ENCODE results near the gene SSBP4.
A peak's percentile ranks its signal among the peaks of the same experiment; 100 is the strongest.

Gene SSBP4

DNA sequence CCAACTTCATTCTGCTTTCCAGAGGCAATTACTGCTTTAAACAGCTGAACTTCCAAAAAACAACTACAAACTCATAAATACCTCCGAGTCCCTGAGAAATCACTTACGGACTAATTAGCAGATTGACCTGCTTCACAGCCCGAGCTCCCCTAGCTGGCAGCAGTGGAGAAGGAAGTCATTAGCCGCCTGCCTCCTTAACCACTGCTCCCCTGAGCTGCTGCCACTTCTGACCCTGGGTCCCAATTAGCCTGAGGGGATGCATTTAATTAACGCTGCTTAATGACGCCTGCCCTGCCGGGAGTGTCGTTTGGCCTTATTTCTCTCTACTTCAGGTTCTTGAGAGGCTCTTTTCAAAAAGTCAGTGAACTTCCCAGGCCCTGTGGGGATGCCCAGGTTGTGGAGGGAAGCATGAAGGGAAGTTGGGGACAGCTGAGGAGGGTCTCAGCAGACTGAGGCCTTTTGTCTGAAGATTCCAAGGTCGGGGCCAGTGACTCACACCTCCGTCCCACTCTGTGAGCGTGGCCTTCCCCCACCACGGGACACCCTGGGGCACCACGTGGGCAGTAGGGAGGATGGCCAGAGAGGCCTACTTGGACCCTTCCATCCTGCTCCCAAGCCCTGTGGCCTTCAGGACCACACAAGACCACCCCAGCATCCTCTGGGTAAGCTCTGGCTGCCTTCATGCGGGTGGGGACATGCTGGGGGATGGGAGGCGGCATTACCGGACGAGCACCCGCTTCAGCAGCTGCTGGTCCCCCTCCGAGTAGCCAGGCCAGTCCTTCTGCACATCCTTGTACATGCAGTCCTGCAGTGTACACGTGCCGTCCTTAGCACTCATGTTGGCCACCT is 38.5 kb downstream of the SSBP4 start:
- Histone ChIP-seq H3K4me3 (ENCODE audit: low read depth, low read length) (no peak overlapping the region), H3K9ac (ENCODE audit: low read length) (no peak overlapping the region), H3K18ac (ENCODE audit: low read length) (no peak overlapping the region), H3K14ac (ENCODE audit: low read length) (no peak overlapping the region), H3K4me2 (ENCODE audit: low read length) (no peak overlapping the region), H3K27me3 (ENCODE audit: insufficient read depth, low read length) (no peaks in the 10 kb centered on the region), H4K91ac (ENCODE audit: low read depth, low read length) (no peak overlapping the region), H2AFZ (ENCODE audit: insufficient read depth, low read length, poor library complexity) (no peak overlapping the region), H4K12ac (ENCODE audit: low read depth, low read length) (no peak overlapping the region), H2AK5ac (ENCODE audit: low read length) (no peak overlapping the region), H3K79me2 (ENCODE audit: control insufficient read depth, insufficient read depth, low read length, poor library complexity) (no peaks in the 10 kb centered on the region), H3K36me3 (ENCODE audit: control insufficient read depth in 1 of 2, insufficient read depth in 2 of 2, low read length in 2 of 2) (peaks cover 41 to 42% of the 10 kb centered on the region in 2 experiments), H3K23ac (ENCODE audit: low read length) (no peak overlapping the region), H3K4me1 (ENCODE audit: control insufficient read depth in 1 of 2, insufficient read depth in 2 of 2, low read length in 2 of 2) (peaks cover 22 to 23% of the 10 kb centered on the region in 2 experiments), H4K8ac (ENCODE audit: low read depth, low read length) (no peak overlapping the region), H3K79me1 (ENCODE audit: low read length) (peaks cover 13% of the 10 kb centered on the region), H3K27ac (ENCODE audit: low read depth, low read length) (no peak overlapping the region), H3K9me3 (ENCODE audit: insufficient read depth, low read depth, low read length) (no peaks in the 10 kb centered on the region), H2BK120ac (ENCODE audit: insufficient read depth, low read length, poor library complexity) (no peak overlapping the region), H3K4ac (ENCODE audit: low read depth, low read length) (no peak overlapping the region), H2BK12ac (ENCODE audit: low read length) (no peak overlapping the region), H2BK5ac (ENCODE audit: low read depth, low read length, poor library complexity) (no peak overlapping the region)
- no CpG with 5 or more reads among the region's 21 CpGs for WGBS (ENCODE audit: extremely low coverage, insufficient coverage, insufficient read length)
- DNase-seq: no peak

DNA sequence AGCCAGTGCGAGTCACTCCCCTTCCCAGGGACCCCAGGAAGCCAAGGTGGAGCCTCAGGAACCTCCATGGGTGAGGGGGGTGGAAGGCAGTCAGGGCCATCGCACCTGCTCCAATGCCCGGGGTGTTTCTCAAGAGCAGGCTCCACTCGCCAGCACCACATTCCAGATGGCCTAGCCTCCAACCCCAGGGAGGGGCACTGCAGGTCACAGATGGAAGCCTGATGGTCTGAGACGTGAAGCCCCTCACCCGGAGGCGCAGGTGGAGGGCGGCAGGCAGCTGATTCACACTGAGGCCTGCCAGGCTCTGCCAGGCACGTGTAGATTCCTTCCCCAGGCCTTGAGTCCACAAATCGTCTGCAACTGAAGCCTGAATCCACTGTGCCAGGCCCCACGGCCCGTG is 41.7 kb downstream of the SSBP4 start:
- Histone ChIP-seq H3K9ac (ENCODE audit: low read length) (no peak overlapping the region), H3K36me3 (ENCODE audit: control insufficient read depth in 1 of 2, insufficient read depth in 2 of 2, low read length in 2 of 2) (peaks cover 57 to 58% of the 10 kb centered on the region in 2 experiments), H3K4ac (ENCODE audit: low read depth, low read length) (no peak overlapping the region), H4K12ac (ENCODE audit: low read depth, low read length) (no peak overlapping the region), H3K79me1 (ENCODE audit: low read length) (peaks cover 13% of the 10 kb centered on the region), H4K91ac (ENCODE audit: low read depth, low read length) (peak overlapping the region; percentile 73), H2AK5ac (ENCODE audit: low read length) (peak overlapping the region; percentile 44), H3K9me3 (ENCODE audit: insufficient read depth, low read depth, low read length) (no peaks in the 10 kb centered on the region), H3K4me2 (ENCODE audit: low read length) (no peak overlapping the region), H3K27ac (ENCODE audit: low read depth, low read length) (no peak overlapping the region), H2BK5ac (ENCODE audit: low read depth, low read length, poor library complexity) (no peak overlapping the region), H2AFZ (ENCODE audit: insufficient read depth, low read length, poor library complexity) (no peak overlapping the region), H3K4me3 (ENCODE audit: low read depth, low read length) (no peak overlapping the region), H3K79me2 (ENCODE audit: control insufficient read depth, insufficient read depth, low read length, poor library complexity) (no peaks in the 10 kb centered on the region), H4K8ac (ENCODE audit: low read depth, low read length) (peak overlapping the region; percentile 3), H2BK12ac (ENCODE audit: low read length) (peak overlapping the region; percentile 47), H2BK120ac (ENCODE audit: insufficient read depth, low read length, poor library complexity) (no peak overlapping the region), H3K27me3 (ENCODE audit: insufficient read depth, low read length) (no peaks in the 10 kb centered on the region), H3K18ac (ENCODE audit: low read length) (peak overlapping the region; percentile 57), H3K23ac (ENCODE audit: low read length) (no peak overlapping the region), H3K14ac (ENCODE audit: low read length) (no peak overlapping the region), H3K4me1 (ENCODE audit: control insufficient read depth in 1 of 2, insufficient read depth in 2 of 2, low read length in 2 of 2) (peaks cover 21 to 23% of the 10 kb centered on the region in 2 experiments)
- no CpG with 5 or more reads among the region's 12 CpGs for WGBS (ENCODE audit: extremely low coverage, insufficient coverage, insufficient read length)
- peak; percentile 74 to 77 for DNase-seq

DNA sequence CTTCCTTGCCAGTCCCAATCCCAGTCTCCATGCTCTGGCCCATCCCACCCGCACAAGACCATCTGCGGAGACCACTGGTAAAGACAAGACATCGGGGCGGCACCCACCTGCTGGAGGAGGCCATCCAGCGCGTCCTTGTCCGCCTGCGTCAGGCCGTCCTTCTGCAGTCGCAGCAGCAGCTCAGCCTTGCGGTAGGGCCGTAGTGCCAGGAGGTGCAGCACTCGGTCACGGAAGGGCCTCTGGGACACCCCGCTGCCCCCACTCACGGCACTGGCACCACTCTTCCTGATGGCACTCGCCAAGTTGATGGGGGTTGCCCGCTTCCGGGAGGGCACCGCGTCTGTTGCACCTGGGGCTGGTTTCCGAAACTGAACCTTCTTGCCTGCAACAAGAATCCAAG is 42.3 kb downstream of the SSBP4 start:
- no peak overlapping the region for H4K12ac ChIP-seq (ENCODE audit: low read depth, low read length)
- no peak overlapping the region for H2BK12ac ChIP-seq (ENCODE audit: low read length)
- H3K4ac ChIP-seq (ENCODE audit: low read depth, low read length): no peak overlapping the region
- DNase-seq: no peak
- H3K4me1 ChIP-seq (ENCODE audit: control insufficient read depth in 1 of 2, insufficient read depth in 2 of 2, low read length in 2 of 2): peaks cover 21 to 23% of the 10 kb centered on the region in 2 experiments
- H4K8ac ChIP-seq (ENCODE audit: low read depth, low read length): no peak overlapping the region
- no CpG with 5 or more reads among the region's 22 CpGs for WGBS (ENCODE audit: extremely low coverage, insufficient coverage, insufficient read length)
- H2BK5ac ChIP-seq (ENCODE audit: low read depth, low read length, poor library complexity): no peak overlapping the region
- H3K4me3 ChIP-seq (ENCODE audit: low read depth, low read length): no peak overlapping the region
- no peak overlapping the region for H2BK120ac ChIP-seq (ENCODE audit: insufficient read depth, low read length, poor library complexity)
- peak overlapping the region; percentile 39 for H3K18ac ChIP-seq (ENCODE audit: low read length)
- H2AK5ac ChIP-seq (ENCODE audit: low read length): peak overlapping the region; percentile 31
- no peaks in the 10 kb centered on the region for H3K27me3 ChIP-seq (ENCODE audit: insufficient read depth, low read length)
- no peaks in the 10 kb centered on the region for H3K9me3 ChIP-seq (ENCODE audit: insufficient read depth, low read depth, low read length)
- no peak overlapping the region for H3K27ac ChIP-seq (ENCODE audit: low read depth, low read length)
- H3K79me2 ChIP-seq (ENCODE audit: control insufficient read depth, insufficient read depth, low read length, poor library complexity): no peaks in the 10 kb centered on the region
- no peak overlapping the region for H3K23ac ChIP-seq (ENCODE audit: low read length)
- peaks cover 52 to 56% of the 10 kb centered on the region in 2 experiments for H3K36me3 ChIP-seq (ENCODE audit: control insufficient read depth in 1 of 2, insufficient read depth in 2 of 2, low read length in 2 of 2)
- H2AFZ ChIP-seq (ENCODE audit: insufficient read depth, low read length, poor library complexity): no peak overlapping the region
- peak overlapping the region; percentile 73 for H4K91ac ChIP-seq (ENCODE audit: low read depth, low read length)
- peak overlapping the region; percentile 12 for H3K14ac ChIP-seq (ENCODE audit: low read length)
- peaks cover 13% of the 10 kb centered on the region for H3K79me1 ChIP-seq (ENCODE audit: low read length)
- H3K9ac ChIP-seq (ENCODE audit: low read length): no peak overlapping the region
- H3K4me2 ChIP-seq (ENCODE audit: low read length): no peak overlapping the region

DNA sequence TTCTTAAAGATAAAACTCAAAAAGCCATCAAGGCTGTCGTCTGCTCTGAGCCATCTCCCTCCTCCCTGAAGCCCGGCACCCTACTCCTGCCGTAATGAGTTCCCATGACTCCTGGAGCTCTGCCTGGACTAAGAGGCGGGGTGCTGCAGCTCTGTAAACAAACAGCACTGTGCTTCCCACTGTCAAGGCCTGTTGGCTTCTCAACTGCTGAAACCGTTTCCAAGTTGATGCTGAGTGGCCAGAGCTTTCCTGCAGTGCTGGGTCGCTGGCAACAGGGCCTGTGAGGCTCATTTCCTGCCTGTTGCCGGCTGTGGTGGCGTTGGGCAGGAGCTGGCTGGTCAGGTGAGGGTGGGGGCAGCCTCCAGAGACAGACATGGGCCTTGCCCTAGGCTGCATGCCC is 45.4 kb downstream of the SSBP4 start:
- no peak overlapping the region for H3K4me3 ChIP-seq (ENCODE audit: low read depth, low read length)
- H3K18ac ChIP-seq (ENCODE audit: low read length): no peak overlapping the region
- H3K36me3 ChIP-seq (ENCODE audit: control insufficient read depth in 1 of 2, insufficient read depth in 2 of 2, low read length in 2 of 2): peaks cover 38 to 39% of the 10 kb centered on the region in 2 experiments
- no peak overlapping the region for H4K91ac ChIP-seq (ENCODE audit: low read depth, low read length)
- H3K9ac ChIP-seq (ENCODE audit: low read length): no peak overlapping the region
- no peak overlapping the region for H3K4ac ChIP-seq (ENCODE audit: low read depth, low read length)
- no peak overlapping the region for H2BK5ac ChIP-seq (ENCODE audit: low read depth, low read length, poor library complexity)
- no peaks in the 10 kb centered on the region for H3K79me2 ChIP-seq (ENCODE audit: control insufficient read depth, insufficient read depth, low read length, poor library complexity)
- H3K4me2 ChIP-seq (ENCODE audit: low read length): no peak overlapping the region
- no peak overlapping the region for H2BK12ac ChIP-seq (ENCODE audit: low read length)
- no peaks in the 10 kb centered on the region for H3K9me3 ChIP-seq (ENCODE audit: insufficient read depth, low read depth, low read length)
- DNase-seq: no peak
- H3K14ac ChIP-seq (ENCODE audit: low read length): no peak overlapping the region
- H2AFZ ChIP-seq (ENCODE audit: insufficient read depth, low read length, poor library complexity): no peak overlapping the region
- H3K23ac ChIP-seq (ENCODE audit: low read length): no peak overlapping the region
- H4K12ac ChIP-seq (ENCODE audit: low read depth, low read length): no peak overlapping the region
- peaks cover 9% of the 10 kb centered on the region for H3K79me1 ChIP-seq (ENCODE audit: low read length)
- H2AK5ac ChIP-seq (ENCODE audit: low read length): no peak overlapping the region
- no peak overlapping the region for H3K27ac ChIP-seq (ENCODE audit: low read depth, low read length)
- WGBS (ENCODE audit: extremely low coverage, insufficient coverage, insufficient read length): no CpG with 5 or more reads among the region's 8 CpGs
- no peaks in the 10 kb centered on the region for H3K27me3 ChIP-seq (ENCODE audit: insufficient read depth, low read length)
- H3K4me1 ChIP-seq (ENCODE audit: control insufficient read depth in 1 of 2, insufficient read depth in 2 of 2, low read length in 2 of 2): peaks cover 10 to 13% of the 10 kb centered on the region in 2 experiments
- no peak overlapping the region for H4K8ac ChIP-seq (ENCODE audit: low read depth, low read length)
- no peak overlapping the region for H2BK120ac ChIP-seq (ENCODE audit: insufficient read depth, low read length, poor library complexity)

Measured in trophoblast cell (in vitro differentiated cells and primary cell).